Stomach (tissue), 9 donors: ENCODE measurements around the gene MKKS. TPM values are rescaled to one million over a fixed set of nuclear protein-coding genes. Genes with fewer than 3 reads are reported as not detected.

ENCODE experiments used
- DNase-seq, 2 donors: peaks; one replicate each; pipeline versions ENCODE4 v3.0.0 to v3.0.0-alpha.2; 2013 to 2019
- H3K27ac ChIP-seq, 5 donors: fragments of 200-600 bp in 4 of 5; sonication (generic) in 4 of 5; one replicate each; pipeline ENCODE4 v1.5.1; 2013 to 2019; ENCODE audit warnings: mild to moderate bottlenecking in 1 of 5, moderate library complexity in 1 of 5
- H3K27me3 ChIP-seq, 3 donors: fragments of 200-600 bp; sonication (generic); one replicate each; pipeline ENCODE4 v1.5.1; 2017 to 2019; ENCODE audit warnings: mixed run types in 1 of 3
- H3K36me3 ChIP-seq, 4 donors: fragments of 200-600 bp; sonication (generic); 1 replicate in 3 of 4; 2 replicates in 1 of 4; pipeline ENCODE4 v1.5.1; 2016 to 2019
- H3K4me1 ChIP-seq, 4 donors: fragments of 200-600 bp; sonication (generic); one replicate each; pipeline ENCODE4 v1.5.1; 2016 to 2019
- H3K4me3 ChIP-seq, 4 donors: fragments of 200-600 bp; sonication (generic) in 3 of 4; one replicate each; pipeline ENCODE4 v1.5.1; 2016 to 2019; ENCODE audit warnings: mild to moderate bottlenecking in 1 of 4
- H3K9me3 ChIP-seq, 4 donors: fragments of 200-600 bp; sonication (generic); one replicate each; pipeline ENCODE4 v1.5.1; 2016 to 2019
- CTCF ChIP-seq, 7 experiments: fragments of 450-650 bp in 4 of 7; fragments of 200-600 bp in 3 of 7; sonication (generic) in 3 of 7; IDR thresholded peaks; one replicate each; pipeline ENCODE4 v1.5.1; 2016 to 2019; ENCODE audit warnings: antibody characterized with exemption in 7 of 7, control low read depth in 2 of 7, mild to moderate bottlenecking in 1 of 7
- EP300 ChIP-seq: sonication (generic); formaldehyde crosslinking; IDR thresholded peaks from one replicate; pipeline ENCODE4 v1.6.1; 2017; ENCODE audit warnings: antibody characterized with exemption
- POLR2A ChIP-seq, 4 donors: fragments of 450-650 bp; IDR thresholded peaks; one replicate each; pipeline ENCODE4 v1.6.1; 2016; ENCODE audit warnings: antibody characterized with exemption in 4 of 4, control low read depth in 2 of 4, mild to moderate bottlenecking in 1 of 4, moderate library complexity in 1 of 4
- POLR2AphosphoS5 ChIP-seq, 3 donors: sonication (generic); formaldehyde crosslinking; IDR thresholded peaks; one replicate each; pipeline ENCODE4 v1.6.1; 2016; ENCODE audit warnings: antibody characterized with exemption in 3 of 3
- WGBS, 5 donors: extraction: QIAGEN DNeasy Blood & Tissue Kit in 3 of 5; methylation state at CpG; one replicate each; pipeline versions ENCODE4 v1.1.5 to v1.1.7; 2013 to 2018; 5-methylcytosine and 5-hydroxymethylcytosine counted together
- intact Hi-C: fragments of 100-400 bp; cut with DNase I; formaldehyde crosslinking; loops from one replicate; pipeline ENCODE4 v1.15.1; 2023; ENCODE audit warnings: low total_unique reads
- polyA plus RNA-seq, 3 donors: library from polyadenylated mRNA; stranded (reverse); fragments of 200-250 nt; gene quantifications; one replicate each; pipeline ENCODE4 v1.2.3, GENCODE V29; 2013
- total RNA-seq, 5 donors: library from RNA; depleted of rRNA; stranded (reverse); fragments of >200 nt; gene quantifications; one replicate each; pipeline versions ENCODE4 v1.1.0 to v1.2.3, GENCODE V29; 2014 to 2016
- donor health status: healthy with polysubstance abuse.
- donor health status: Bipolar disorder and iron deficiency.
- donor health status: healthy.

MKKS gene
- total and polyA plus RNA-seq, 8 donors: 6.1 to 18.6 (median 12.3) TPM

- peak in 1 of 2 donors; percentile 70 for DNase-seq
- Histone ChIP-seq H3K36me3 (no peaks in the 10 kb centered on the region), H3K4me1 (peaks cover 4 to 41% (median 29%) of the 10 kb centered on the region in 4 donors), H3K27me3 (no peaks in the 10 kb centered on the region), H3K4me3 (no peak overlapping the region), H3K9me3 (peaks cover 0 to 9% (median 0%) of the 10 kb centered on the region in 4 donors), H3K27ac (peak overlapping the region in 3 of 5 donors; percentile 31 to 35 (median 34))
- WGBS, 5 donors: 41 to 65% (median 56%) methylated on average over 4 of the region's 4 CpGs
- intact Hi-C loops: no loop called here
- TF ChIP-seq POLR2A (IDR thresholded peaks at IDR 0.05): no peak
Observed at GRCh38 chr20:10466325-10466724, 32.3 kb upstream of the MKKS start.

- WGBS, 5 donors: 76 to 86% (median 77%) methylated on average over 3 of the region's 3 CpGs
- Histone ChIP-seq H3K9me3 (peaks cover 0 to 9% (median 0%) of the 10 kb centered on the region in 4 donors), H3K36me3 (no peaks in the 10 kb centered on the region), H3K27me3 (no peaks in the 10 kb centered on the region), H3K4me3 (no peak overlapping the region), H3K27ac (no peak overlapping the region), H3K4me1 (peaks cover 4 to 39% (median 29%) of the 10 kb centered on the region in 4 donors)
- intact Hi-C loops: no loop called here
- DNase-seq: no peak
- TF ChIP-seq POLR2AphosphoS5 (IDR thresholded peaks at IDR 0.05): no peak
- no peak for TF ChIP-seq CTCF (IDR thresholded peaks at IDR 0.05)
- no peak for TF ChIP-seq EP300
- TF ChIP-seq POLR2A (IDR thresholded peaks at IDR 0.05): no peak
Observed at GRCh38 chr20:10465135-10465534, 31.1 kb upstream of the MKKS start.

GRCh38 chr20:10463622-10464021 is 29.6 kb upstream of the MKKS start:
- Histone ChIP-seq H3K4me1 (peaks cover 4 to 27% (median 20%) of the 10 kb centered on the region in 4 donors), H3K27me3 (no peaks in the 10 kb centered on the region), H3K36me3 (no peaks in the 10 kb centered on the region), H3K4me3 (no peak overlapping the region), H3K27ac (no peak overlapping the region), H3K9me3 (peaks cover 0 to 9% (median 0%) of the 10 kb centered on the region in 4 donors)
- no peak for DNase-seq
- TF ChIP-seq EP300 (no peak), CTCF (IDR thresholded peaks at IDR 0.05) (no peak), POLR2AphosphoS5 (IDR thresholded peaks at IDR 0.05) (no peak), POLR2A (IDR thresholded peaks at IDR 0.05) (no peak)
- WGBS, 5 donors: 92 to 94% (median 94%) methylated on average over 2 of the region's 2 CpGs
- intact Hi-C loops: no loop called here

- peaks cover 0 to 9% (median 2%) of the 10 kb centered on the region in 4 donors for H3K9me3 ChIP-seq
- H3K4me3 ChIP-seq: no peak overlapping the region
- no peak overlapping the region for H3K27ac ChIP-seq
- peaks cover 0 to 16% (median 9%) of the 10 kb centered on the region in 4 donors for H3K4me1 ChIP-seq
- no peaks in the 10 kb centered on the region for H3K36me3 ChIP-seq
- TF ChIP-seq EP300: no peak
- no peaks in the 10 kb centered on the region for H3K27me3 ChIP-seq
- no peak for DNase-seq
- intact Hi-C loops: no loop called here
Observed at GRCh38 chr20:10462516-10462915, 28.5 kb upstream of the MKKS start.

GRCh38 chr20:10461495-10461894 is 27.5 kb upstream of the MKKS start:
- Histone ChIP-seq H3K27ac (no peak overlapping the region), H3K4me1 (peaks cover 0 to 8% (median 5%) of the 10 kb centered on the region in 4 donors), H3K4me3 (no peak overlapping the region), H3K9me3 (peaks cover 0 to 10% (median 6%) of the 10 kb centered on the region in 4 donors), H3K27me3 (no peaks in the 10 kb centered on the region), H3K36me3 (no peaks in the 10 kb centered on the region)
- WGBS, 5 donors: 82 to 95% (median 93%) methylated on average over 2 of the region's 2 CpGs
- TF ChIP-seq CTCF (IDR thresholded peaks at IDR 0.05): no peak
- TF ChIP-seq POLR2A (IDR thresholded peaks at IDR 0.05): no peak
- no peak for TF ChIP-seq EP300
- TF ChIP-seq POLR2AphosphoS5 (IDR thresholded peaks at IDR 0.05): no peak
- DNase-seq: no peak
- intact Hi-C loops: no loop called here
